Umbilical cord (tissue), 2 donors: ENCODE measurements around the gene BCAT1. TPM values are rescaled to one million over a fixed set of nuclear protein-coding genes. Genes with fewer than 3 reads are reported as not detected.
"Not testable (repeated sequence)": the region's sequence is repeated elsewhere in the genome, so short reads cannot be mapped to it uniquely, and the experiment has no call there.

Source experiments
- DNase-seq: peaks from one replicate; pipeline ENCODE4 v3.0.0-alpha.2; 2015; ENCODE audit warnings: low spot score
- total RNA-seq: library from RNA; depleted of rRNA; stranded (reverse); fragments of >200 nt; gene quantifications from one replicate; pipeline ENCODE4 v1.2.3, GENCODE V29; 2014; ENCODE audit warnings: low replicate concordance; ENCODE audit not compliant: insufficient read depth

The BCAT1 gene
- total RNA-seq, 1 donor from 2014 or later = 122 TPM

GRCh38 chr12:24818351-24818750, 130.6 kb downstream of the BCAT1 start:
- no peak for DNase-seq

DNA sequence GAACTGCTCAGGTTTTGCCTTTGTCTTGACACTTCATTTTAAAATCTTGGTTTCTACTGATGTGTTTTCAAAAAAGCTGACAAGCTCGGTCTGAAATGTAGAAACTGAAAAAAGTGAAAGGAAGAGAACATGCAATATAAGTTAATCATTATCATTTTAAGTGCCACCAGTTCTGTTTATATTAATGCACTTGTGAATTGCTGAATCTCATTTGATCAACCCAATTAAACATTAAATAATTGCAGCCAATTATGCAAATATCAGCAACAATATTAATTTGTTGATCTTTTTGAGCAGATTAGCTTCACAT, 133.8 kb downstream of the BCAT1 start:
- DNase-seq = no peak

- DNase-seq = peak; percentile 35
Observed at GRCh38 chr12:24814379-24815113, 134.4 kb downstream of the BCAT1 start.

- no peak for DNase-seq
Observed at GRCh38 chr12:24810378-24810777, 138.5 kb downstream of the BCAT1 start.

GRCh38 chr12:24809306-24809705, 139.6 kb downstream of the BCAT1 start:
- not testable (repeated sequence) for DNase-seq

- DNase-seq = no peak
Observed at GRCh38 chr12:24808651-24809050, 140.2 kb downstream of the BCAT1 start.

DNA sequence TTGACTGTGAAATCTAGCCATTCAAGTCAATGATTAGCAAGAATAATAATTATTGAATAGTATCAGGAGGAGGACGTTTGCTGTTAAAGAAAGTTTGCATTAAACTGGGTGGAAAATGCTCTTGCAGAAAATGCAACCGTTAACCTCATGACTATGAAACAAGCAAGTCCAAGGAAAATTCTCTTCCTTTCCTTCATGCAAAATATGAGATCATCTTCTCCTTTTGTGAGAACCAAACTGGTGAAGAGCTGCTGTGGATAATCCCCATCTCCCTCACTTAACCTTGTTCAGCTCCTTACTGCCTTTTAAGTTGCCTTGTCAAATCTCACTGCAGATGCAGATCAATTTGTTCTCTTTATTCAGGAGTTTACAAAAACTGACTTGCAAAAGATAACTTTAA, 142.5 kb downstream of the BCAT1 start:
- DNase-seq = no peak

DNA sequence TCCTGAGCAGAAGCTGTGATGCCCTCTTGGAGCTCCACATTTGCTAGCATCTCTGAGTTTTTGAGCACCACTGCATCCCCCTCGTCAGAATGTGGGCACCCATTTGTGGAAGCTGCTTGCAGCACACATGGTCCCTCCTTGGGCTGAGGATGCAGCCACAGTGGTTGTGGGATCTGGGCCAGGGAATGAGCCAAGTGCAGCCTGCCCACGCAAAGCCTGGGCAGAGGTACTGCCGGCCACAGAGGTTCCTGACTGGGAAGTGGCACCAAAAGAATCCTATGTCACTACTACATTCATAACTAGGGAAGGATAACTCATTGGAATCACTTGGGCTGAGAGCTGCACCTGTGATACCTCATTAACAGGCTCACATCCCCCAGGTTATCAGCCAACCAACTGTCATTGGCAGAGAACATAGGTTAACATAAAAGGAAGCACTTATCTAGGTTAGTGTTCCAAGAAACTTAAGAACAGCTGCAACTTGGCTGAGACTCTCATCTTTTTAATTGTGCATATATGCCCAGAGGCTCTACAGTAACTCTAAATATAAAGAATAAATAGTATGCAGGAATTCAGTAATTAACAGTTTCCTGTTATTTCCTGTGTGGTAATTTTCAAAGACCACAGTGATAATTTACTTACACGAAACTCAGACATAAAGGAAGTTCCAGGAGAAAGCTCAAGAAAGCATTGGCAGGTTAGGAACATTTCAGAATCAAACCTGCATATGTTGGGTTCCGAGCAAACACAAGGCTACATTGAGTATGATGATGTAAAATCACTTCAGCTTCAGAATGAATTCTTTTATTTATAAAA, 145.3 kb downstream of the BCAT1 start:
- no peak for DNase-seq

DNA sequence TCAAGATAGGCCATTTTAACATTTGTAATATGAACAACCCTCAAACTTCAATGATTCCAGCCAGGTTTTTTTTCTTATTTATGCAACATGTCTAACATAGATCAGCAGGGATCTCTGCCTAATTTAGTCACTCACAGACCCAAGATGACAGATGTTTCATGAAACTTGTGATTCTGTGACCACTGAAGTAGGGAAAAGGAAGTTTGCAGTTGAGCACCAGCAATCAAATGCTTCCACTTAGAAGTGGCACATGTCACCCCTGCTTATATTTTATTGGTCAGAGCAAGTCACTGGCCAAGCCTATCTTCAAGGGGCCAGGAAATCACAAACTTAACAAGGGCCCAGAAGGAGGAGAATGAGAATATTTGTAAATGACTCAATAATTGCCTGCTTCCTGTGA, 150.6 kb downstream of the BCAT1 start:
- no peak for DNase-seq

- no peak for DNase-seq
Observed at GRCh38 chr12:24797901-24798300, 151.0 kb downstream of the BCAT1 start.

DNA sequence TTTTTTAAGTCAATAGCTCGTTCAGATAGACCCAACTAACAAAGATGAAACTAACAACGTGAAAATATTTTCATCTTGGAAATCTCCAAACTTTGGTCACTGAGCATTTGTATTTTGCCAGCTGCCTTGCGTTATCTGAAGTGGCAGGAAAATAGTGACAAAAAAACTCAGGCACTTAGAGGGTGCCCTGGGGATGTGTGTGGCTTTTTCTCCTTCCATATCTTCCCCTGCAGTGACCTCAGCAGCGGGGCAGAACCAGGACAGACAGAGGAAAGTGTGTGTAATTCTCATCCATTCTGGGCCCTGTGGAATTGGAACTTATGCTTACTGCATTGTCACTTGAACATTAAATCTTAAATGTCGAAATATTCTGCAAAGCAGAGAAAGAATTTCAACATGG, 152.0 kb downstream of the BCAT1 start:
- DNase-seq = no peak

DNA sequence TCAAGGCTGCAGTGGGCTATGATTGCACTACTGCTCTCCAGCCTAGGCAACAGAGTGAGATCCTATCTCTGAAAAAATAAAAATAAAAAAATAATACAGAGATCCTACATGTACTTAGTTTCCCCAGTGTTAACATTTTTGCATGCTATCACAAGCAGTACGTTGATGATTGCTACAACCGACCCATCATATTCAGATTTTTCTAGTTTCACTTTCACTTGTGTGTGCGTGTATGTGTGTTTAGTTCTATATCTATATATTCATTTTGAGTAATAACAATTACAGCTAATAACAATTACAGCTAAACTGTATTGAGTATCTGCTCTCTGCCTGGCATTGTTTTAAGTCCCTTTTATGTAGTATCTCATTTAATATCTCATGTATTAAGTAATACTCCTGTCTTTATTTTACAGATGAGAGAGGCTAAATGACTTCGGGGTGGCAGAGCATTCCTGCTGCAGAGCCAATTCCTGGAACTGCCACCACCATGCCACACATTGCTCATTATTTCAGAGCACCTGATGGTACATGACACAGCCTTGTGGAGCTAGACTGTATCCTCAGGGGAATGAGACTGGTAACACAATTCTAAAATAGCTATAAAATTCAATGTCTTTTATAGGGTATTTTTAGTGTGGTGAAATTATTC, 153.1 kb downstream of the BCAT1 start:
- no peak for DNase-seq

- no peak for DNase-seq
Observed at GRCh38 chr12:24791622-24792021, 157.3 kb downstream of the BCAT1 start.

- no peak for DNase-seq
Observed at GRCh38 chr12:24788886-24789285, 160.0 kb downstream of the BCAT1 start.

DNA sequence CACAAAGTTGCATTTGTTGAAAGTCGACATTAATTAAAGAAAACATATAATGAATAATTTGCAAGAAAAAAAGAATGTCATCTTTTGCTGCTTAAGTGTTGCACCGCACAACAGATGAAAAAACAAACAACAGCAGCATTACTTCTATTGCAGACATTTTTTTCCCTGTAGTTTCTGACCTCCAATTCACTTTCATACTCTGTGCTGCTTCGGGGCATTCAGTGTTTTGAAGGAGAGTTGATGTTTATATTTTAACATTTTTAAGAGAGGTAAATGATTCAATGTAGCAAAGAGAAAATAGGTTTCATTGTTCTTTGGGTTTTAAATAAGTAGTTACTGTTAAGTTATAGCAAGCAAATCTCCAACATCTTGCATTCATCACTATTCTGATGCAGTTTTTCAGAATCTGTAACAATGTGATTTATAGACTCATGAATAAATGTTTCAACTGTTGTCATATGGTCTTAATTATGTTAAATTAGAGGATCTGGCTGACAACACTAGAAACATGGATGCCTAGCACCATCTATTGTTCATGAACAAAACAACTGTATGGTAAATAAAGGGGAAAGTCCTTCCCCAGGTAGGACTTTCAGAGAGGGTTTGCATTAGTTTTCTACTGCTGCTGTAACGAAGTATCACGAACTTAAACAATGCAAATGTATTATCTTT, 168.1 kb downstream of the BCAT1 start:
- no peak for DNase-seq

GRCh38 chr12:24778486-24779304, 170.2 kb downstream of the BCAT1 start:
- peak; percentile 81 for DNase-seq

GRCh38 chr12:24777359-24777758, 171.5 kb downstream of the BCAT1 start:
- no peak for DNase-seq

DNA sequence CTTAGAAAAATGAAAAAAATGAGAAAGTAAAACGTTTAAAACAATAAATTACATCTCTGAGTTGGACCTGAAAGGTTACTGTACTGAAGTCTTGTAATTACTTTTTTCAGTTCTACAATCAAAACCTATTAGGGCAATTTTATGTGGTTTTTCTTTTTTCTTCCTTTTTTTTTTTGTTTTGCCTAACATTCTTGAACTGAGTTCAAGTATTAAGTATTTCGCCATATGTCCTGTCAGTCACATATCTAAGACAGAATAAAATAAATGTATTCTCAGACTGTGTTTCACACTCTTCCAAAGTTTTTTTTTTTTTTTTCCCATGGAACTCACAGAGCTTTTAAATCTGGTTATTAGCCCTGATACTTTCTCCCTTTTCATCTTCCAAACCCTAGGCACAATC, 172.0 kb downstream of the BCAT1 start:
- peak; percentile 60 for DNase-seq

GRCh38 chr12:24775073-24775472, 173.8 kb downstream of the BCAT1 start:
- no peak for DNase-seq

DNA sequence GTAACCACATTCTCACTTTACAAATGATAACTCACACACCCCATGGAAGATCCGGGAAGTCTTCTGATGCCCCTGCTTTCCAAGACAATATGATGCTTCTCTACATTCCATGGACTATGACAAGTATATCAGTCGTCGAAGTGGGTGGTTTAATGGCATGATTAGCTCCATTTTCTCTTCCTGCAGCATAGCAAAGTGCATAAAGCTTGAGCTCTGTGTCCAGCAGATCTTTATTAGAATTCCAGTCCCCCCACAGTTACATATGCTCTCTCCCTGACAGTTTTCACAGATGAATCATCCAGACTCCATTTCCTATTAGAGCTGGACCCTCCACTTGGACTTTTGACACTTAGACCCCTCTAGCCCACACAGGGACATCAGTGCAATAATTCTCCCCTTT, 174.9 kb downstream of the BCAT1 start:
- no peak for DNase-seq

DNA sequence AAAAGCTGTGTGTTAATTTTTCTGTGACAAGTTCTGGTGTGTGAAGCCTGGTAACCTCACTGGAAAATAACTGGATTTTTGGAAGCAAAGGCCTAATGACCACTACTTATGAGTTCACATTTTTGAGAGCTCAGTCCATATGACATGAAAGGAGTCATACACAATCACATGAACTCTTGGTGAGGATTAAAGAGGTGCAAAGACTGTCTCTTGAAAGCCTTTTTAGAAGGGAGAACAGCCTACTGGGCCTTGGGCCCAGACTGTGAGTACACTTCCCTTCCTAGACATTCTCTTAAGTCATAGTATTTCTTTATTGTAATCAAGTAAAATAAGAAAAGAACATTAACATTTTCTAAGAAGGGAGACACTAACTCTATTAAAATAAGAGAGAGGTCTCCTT, 176.1 kb downstream of the BCAT1 start:
- DNase-seq = peak; percentile 63
